Midbrain (tissue), 1 donor: ENCODE results near the gene KIR3DL2.
"Not testable (repeated sequence)": the region's sequence is repeated elsewhere in the genome, so short reads cannot be mapped to it uniquely, and the experiment has no call there.

ENCODE experiments used
- DNase-seq: peaks from one replicate; lab custom pipeline; 2025; lab: John Stamatoyannopoulos, UW

Gene KIR3DL2

GRCh38 chr19:54850061-54850640 lies at the start of gene KIR3DL2:
Gene KIR3DL2, plus strand, starts transcription at chr19:54850443. Its CDS starts 33 bp downstream, at chr19:54850476.
- not testable (repeated sequence) for DNase-seq

- DNase-seq: no peak
Measured at GRCh38 chr19:54803410-54803809, 46.8 kb upstream of the KIR3DL2 start, which contains the start of gene KIR2DL4. Gene KIR2DL4, plus strand, starts transcription at chr19:54803610. Its CDS starts 42 bp downstream, at chr19:54803652.

DNA sequence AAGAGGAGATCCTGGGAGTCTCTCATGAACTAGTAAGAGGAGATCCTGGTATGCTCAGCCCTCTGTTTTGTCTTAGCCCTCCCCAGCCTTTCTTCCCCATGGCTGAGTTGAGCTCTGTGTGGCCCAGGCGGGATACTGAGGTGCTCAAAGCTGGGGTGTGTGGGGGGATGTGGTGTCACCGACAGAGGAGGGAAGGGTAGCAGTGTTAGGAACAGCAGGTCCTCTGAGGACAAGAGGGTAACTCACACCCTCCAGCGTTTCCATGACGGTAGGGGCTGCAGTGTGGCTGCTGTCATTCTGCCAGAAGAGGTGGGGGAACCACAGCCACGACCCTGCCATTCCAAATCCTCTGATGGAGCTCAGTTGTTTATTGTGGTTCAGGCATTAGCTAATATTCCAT lies 46.1 kb upstream of the KIR3DL2 start:
- no peak for DNase-seq

- DNase-seq: no peak
Measured at GRCh38 chr19:54804571-54804970, 45.7 kb upstream of the KIR3DL2 start.

DNA sequence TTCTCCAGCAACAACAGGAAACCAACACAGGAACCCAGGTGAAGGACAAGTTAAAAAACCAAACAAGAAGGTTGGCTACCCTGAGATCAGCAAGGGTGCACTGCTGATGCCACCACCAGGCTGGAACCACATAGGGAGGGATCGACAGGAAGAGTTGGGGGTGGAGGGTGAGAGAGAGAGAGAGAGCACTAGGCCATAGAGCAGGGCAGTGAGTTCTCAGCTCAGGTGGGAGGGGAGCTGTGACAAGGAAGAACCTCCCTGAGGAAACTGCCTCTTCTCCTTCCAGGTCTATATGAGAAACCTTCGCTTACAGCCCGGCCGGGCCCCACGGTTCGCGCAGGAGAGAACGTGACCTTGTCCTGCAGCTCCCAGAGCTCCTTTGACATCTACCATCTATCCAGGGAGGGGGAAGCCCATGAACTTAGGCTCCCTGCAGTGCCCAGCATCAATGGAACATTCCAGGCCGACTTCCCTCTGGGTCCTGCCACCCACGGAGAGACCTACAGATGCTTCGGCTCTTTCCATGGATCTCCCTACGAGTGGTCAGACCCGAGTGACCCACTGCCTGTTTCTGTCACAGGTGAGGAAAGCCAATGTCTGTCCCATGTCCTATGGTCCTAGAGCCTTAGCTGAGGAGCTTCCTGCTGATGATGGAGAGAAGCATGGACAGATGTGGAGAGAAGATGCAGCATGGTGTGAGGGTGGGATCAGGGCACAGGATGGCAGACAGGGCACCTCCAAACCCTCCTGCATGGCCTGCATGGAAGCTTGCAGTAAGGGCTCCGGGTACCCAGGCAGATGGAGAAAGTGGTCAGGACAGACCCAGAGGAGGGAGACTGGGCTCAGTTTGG lies 44.4 kb upstream of the KIR3DL2 start:
- DNase-seq: no peak

- no peak for DNase-seq
Measured at GRCh38 chr19:54806516-54806838, 43.8 kb upstream of the KIR3DL2 start.

GRCh38 chr19:54814571-54814970 lies 35.7 kb upstream of the KIR3DL2 start:
- DNase-seq: not testable (repeated sequence)

GRCh38 chr19:54816251-54816650 lies 34.0 kb upstream of the KIR3DL2 start, which contains the start of gene KIR3DL1:
Gene KIR3DL1, plus strand, starts transcription at chr19:54816468.
- DNase-seq: not testable (repeated sequence)

DNA sequence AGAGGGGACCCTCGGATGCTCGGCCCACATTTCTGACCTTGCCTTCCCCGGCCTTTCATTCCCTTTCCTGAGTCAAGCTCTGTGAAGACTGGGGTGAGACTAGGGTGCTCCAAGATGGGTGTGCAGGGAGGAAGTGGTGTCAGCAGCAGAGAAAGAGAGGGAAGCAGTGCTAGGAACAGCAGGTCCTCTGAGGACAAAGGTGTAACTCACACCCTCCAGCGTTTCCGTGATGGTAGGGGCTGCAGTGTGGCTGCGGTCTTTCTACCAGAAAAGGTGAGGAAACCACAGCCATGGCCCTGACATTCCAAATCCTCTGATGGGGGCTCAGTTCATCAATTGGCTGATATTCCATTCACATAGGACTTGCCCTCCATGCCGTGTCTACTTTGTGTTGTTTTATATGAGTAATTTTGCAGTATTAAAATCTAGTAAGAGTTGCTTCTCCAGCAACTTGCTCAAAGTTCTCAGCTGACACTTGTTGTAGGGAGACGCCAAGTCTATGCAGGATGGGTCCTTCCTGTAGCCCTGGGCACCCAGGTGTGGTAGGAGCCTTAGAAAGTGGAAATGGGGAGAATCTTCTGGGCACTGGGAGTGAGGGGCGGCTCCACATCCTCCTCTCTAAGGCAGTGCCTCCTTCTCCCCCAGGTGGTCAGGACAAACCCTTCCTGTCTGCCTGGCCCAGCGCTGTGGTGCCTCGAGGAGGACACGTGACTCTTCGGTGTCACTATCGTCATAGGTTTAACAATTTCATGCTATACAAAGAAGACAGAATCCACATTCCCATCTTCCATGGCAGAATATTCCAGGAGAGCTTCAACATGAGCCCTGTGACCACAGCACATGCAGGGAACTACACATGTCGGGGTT lies 32.3 kb upstream of the KIR3DL2 start:
- no peak for DNase-seq

DNA sequence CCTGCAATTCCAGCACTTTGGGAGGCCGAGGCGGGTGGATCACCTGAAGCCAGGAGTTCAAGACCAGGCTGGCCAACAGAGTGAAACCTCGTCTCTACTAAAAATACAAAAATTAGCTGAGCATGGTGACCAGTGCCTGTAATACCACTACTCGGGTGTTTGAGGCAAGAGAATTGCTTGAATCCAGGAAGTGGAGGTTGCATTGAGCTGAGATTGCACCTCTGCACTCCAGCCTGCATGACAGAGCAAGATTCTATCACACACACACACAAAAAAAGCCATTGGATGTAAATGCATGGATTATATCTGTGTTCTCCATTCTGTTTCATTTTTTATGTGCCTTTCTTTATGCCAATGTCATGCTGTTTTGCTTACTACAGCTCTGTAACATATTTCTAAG lies 25.8 kb upstream of the KIR3DL2 start:
- not testable (repeated sequence) for DNase-seq

DNA sequence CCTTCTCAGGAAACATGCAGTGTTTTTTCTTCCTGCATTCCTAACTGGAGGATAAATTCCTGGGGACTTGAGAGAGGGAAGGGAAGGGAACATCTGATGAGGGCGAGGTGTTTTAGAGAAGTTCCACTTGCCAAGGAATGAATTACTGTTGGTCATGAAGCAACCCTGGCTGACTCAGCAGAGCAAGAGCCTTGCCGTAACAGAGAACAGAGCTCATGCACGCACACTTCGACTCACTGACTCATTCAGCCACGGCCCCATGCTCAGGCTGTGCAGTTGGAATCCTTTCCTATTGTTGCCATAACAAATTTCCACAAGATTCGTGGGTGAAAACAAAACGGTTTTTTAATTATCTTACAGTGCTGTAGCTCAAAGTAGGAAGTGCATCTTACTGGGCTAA lies 24.9 kb upstream of the KIR3DL2 start:
- not testable (repeated sequence) for DNase-seq

GRCh38 chr19:54828064-54828463 lies 22.2 kb upstream of the KIR3DL2 start:
- DNase-seq: not testable (repeated sequence)

- not testable (repeated sequence) for DNase-seq
Measured at GRCh38 chr19:54832496-54832895, 17.7 kb upstream of the KIR3DL2 start, which contains the start of gene KIR2DS4. Gene KIR2DS4, plus strand, starts transcription at chr19:54832676.

GRCh38 chr19:54835126-54835525 lies 15.1 kb upstream of the KIR3DL2 start:
- DNase-seq: not testable (repeated sequence)

DNA sequence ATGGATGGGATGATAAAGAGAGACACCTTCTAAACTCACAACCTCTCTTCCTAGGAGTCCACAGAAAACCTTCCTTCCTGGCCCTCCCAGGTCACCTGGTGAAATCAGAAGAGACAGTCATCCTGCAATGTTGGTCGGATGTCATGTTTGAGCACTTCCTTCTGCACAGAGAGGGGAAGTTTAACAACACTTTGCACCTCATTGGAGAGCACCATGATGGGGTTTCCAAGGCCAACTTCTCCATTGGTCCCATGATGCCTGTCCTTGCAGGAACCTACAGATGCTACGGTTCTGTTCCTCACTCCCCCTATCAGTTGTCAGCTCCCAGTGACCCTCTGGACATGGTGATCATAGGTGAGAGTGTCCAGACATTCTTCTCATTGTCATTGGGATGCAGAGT lies 12.7 kb upstream of the KIR3DL2 start:
- not testable (repeated sequence) for DNase-seq

- DNase-seq: not testable (repeated sequence)
Measured at GRCh38 chr19:54843171-54843570, 7.1 kb upstream of the KIR3DL2 start.

DNA sequence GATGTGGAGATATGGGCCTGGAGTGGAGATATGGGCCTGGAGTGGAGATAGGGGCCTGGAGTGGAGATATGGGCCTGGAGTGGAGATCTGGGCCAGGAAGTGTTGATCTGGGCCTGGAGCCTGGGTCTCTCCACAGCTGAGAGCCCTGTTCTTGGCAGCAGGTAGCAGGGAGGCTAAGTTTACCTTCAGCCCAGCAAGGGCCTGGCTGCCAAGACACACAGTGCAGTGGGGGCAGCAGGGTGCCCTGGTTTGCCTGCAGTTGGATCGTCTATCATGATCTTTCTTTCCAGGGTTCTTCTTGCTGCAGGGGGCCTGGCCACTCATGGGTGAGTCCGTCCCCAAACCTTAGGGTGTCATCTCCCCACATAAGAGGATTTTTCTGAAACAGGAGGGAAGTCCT lies 687 bp downstream of the KIR3DL2 start:
- DNase-seq: no peak

DNA sequence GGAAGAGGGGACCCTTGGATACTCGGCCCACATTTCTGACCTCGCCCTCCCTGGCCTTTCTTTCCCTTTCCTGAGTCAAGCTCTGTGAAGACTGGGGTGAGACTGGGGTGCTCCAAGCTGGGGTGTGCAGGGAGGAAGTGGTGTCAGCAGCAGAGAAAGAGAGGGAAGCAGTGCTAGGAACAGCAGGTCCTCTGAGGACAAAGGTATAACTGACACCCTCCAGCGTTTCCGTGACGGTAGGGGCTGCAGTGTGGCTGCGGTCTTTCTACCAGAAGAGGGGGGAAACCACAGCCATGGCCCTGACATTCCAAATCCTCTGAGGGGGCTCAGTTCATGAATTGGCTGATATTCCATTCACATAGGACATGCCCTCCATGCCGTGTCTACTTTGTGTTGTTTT lies 1.1 kb downstream of the KIR3DL2 start:
- no peak for DNase-seq

GRCh38 chr19:54855241-54855640 lies 5.0 kb downstream of the KIR3DL2 start:
- DNase-seq: not testable (repeated sequence)

GRCh38 chr19:54858476-54858875 lies 8.2 kb downstream of the KIR3DL2 start:
- not testable (repeated sequence) for DNase-seq

GRCh38 chr19:54859421-54859820 lies 9.2 kb downstream of the KIR3DL2 start:
- DNase-seq: not testable (repeated sequence)

DNA sequence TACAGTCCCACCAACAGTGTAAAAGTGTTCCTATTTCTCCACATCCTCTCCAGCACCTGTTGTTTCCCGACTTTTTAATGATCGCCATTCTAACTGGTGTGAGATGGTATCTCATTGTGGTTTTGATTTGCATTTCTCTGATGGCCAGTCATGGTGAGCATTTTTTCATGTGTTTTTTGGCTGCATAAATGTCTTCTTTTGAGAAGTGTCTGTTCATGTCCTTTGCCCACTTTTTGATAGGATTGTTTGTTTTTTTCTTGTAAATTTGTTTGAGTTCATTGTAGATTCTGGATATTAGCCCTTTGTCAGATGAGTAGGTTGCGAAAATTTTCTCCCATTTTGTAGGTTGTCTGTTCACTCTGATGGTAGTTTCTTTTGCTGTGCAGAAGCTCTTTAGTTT lies 13.2 kb downstream of the KIR3DL2 start:
- DNase-seq: not testable (repeated sequence)
